ENCODE measurements around the gene HEBP2. TPM values are rescaled to one million over a fixed set of nuclear protein-coding genes. Genes with fewer than 3 reads are reported as not detected.
A peak's percentile ranks its signal among the peaks of the same experiment; 100 is the strongest.

HEBP2 gene
- total RNA-seq, 4 donors from 2014 or later = 8.5 to 80.7 (median 35.1) TPM

DNA sequence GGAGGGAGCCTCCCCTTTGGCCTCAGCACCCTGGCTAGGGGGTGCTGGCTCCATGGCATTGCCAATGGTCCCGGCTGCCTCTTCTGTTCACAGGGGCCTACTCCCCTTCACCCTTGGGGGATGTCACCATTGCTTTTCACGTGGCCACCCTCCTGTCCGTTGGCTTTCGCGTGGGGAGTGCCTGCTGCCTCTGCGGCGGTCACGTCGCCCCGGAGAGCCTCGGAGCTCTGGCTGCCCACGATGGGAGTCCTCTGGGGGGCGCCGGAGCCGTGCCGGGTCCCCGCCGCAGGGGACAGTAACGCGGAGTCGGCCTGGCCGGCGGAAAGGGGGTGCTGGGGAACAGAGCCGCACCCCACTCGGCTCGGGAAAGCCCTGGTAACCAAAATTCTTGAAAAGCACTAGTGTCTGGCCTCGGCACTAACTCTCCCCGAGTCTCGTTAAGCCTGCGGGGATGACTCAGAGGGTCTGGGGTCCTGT lies 661 bp upstream of the HEBP2 start:
- intact Hi-C loops (cut with DNase I; ENCODE audit: low total_unique reads) = no loop called here
- Histone ChIP-seq H3K27ac (peak overlapping the region; percentile 97 to 98), H3K9me3 (no peaks in the 10 kb centered on the region), H3K4me3 (peak overlapping the region; percentile 71 to 84), H3K27me3 (no peaks in the 10 kb centered on the region), H3K36me3 (no peaks in the 10 kb centered on the region), H3K4me1 (no peaks in the 10 kb centered on the region)
- TF ChIP-seq, protein P1, sequence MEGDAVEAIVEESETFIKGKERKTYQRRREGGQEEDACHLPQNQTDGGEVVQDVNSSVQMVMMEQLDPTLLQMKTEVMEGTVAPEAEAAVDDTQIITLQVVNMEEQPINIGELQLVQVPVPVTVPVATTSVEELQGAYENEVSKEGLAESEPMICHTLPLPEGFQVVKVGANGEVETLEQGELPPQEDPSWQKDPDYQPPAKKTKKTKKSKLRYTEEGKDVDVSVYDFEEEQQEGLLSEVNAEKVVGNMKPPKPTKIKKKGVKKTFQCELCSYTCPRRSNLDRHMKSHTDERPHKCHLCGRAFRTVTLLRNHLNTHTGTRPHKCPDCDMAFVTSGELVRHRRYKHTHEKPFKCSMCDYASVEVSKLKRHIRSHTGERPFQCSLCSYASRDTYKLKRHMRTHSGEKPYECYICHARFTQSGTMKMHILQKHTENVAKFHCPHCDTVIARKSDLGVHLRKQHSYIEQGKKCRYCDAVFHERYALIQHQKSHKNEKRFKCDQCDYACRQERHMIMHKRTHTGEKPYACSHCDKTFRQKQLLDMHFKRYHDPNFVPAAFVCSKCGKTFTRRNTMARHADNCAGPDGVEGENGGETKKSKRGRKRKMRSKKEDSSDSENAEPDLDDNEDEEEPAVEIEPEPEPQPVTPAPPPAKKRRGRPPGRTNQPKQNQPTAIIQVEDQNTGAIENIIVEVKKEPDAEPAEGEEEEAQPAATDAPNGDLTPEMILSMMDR (IDR thresholded peaks at IDR 0.05) = peak in 2 of 4 experiments; percentile 11 to 31
- no peak for TF ChIP-seq POLR2A (IDR thresholded peaks at IDR 0.05)
- DNase-seq = peak; percentile 30 to 42

DNA sequence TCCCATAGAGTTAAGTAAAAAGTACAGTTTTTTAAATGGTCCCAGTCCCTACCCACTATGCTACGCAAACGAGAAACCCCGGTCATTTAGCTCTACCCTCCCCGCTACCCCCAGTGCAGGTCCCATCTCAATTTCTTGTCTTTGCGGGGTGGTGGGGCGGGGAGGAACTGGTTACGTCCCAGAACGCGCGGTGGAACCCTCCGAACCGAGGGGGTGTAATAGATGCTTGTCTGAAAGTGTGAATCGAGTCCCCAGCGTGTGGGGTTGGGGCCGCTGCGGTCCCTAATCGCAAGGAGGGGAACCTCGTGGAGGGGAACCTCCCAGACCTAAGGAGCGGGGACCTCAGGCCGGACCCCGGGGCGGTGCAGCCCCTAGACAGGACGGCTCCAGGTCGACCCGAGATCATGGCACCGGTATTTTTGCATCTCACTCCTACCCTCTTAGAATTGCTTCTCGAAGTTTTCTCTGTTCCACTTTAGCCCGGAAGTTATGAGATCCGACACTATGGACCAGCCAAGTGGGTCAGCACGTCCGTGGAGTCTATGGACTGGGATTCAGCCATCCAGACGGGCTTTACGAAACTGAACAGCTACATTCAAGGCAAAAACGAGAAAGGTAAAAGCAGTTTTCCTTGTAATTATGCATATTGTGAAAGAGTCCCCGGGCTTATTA lies 779 bp downstream of the HEBP2 start:
- no peaks in the 10 kb centered on the region for H3K9me3 ChIP-seq
- peak overlapping the region; percentile 71 to 84 for H3K4me3 ChIP-seq
- H3K27me3 ChIP-seq = no peaks in the 10 kb centered on the region
- intact Hi-C loops (cut with DNase I; ENCODE audit: low total_unique reads) = no loop called here
- H3K27ac ChIP-seq = peak overlapping the region; percentile 97 to 98
- H3K4me1 ChIP-seq = no peaks in the 10 kb centered on the region
- peak; percentile 28 for DNase-seq
- no peak for TF ChIP-seq POLR2A (IDR thresholded peaks at IDR 0.05)
- TF ChIP-seq, protein P1 (IDR thresholded peaks at IDR 0.05) = no peak
- H3K36me3 ChIP-seq = no peaks in the 10 kb centered on the region

DNA sequence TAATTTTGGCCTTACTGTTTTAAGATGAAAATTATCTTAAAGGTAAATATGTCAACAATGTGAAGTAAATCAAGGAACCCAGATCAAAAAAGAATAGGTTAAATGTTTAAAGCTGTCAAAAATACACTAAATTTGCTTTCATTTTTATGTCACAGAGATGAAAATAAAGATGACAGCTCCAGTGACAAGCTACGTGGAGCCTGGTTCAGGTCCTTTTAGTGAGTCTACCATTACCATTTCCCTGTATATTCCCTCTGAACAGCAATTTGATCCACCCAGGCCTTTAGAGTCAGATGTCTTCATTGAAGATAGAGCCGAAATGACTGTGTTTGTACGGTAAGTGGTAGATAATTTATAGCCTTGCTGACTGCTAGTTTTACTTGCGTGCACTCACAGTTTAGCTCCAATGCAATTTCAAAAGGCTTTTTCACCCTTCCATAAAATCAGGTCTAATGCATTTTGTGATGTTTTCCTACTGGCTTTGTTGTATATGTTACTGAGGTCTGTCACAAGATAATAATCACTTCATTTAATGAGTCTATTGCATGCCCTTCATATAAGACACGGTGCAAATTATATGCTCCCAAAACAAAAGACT lies 1.9 kb downstream of the HEBP2 start:
- H3K4me3 ChIP-seq = no peak overlapping the region

DNA sequence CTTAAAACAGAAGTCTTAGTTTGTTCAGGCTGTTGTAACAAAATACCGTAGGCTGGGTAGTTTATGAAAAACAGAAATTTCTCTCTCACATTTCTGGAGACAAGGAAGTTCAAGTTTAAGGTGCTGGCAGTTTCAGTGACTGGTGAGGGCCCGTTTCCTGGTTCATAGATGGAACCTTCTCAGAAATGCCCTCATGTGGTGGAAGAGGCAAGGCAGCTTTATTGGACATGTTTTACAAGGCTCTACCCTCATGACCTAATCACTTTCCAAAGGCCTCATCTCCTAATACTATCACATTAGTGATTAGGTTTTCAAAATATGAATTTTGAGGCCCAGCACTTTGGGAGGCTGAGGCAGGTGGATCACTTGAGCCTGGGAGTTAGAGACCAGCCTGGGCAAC lies 2.4 kb downstream of the HEBP2 start:
- no peak overlapping the region for H3K27ac ChIP-seq
- H3K36me3 ChIP-seq = no peaks in the 10 kb centered on the region
- no peaks in the 10 kb centered on the region for H3K27me3 ChIP-seq
- TF ChIP-seq POLR2A (IDR thresholded peaks at IDR 0.05) = no peak
- TF ChIP-seq, protein P1 (IDR thresholded peaks at IDR 0.05) = no peak
- DNase-seq = no peak
- intact Hi-C loops (cut with DNase I; ENCODE audit: low total_unique reads) = no loop called here
- H3K9me3 ChIP-seq = no peaks in the 10 kb centered on the region
- H3K4me1 ChIP-seq = no peaks in the 10 kb centered on the region
- H3K4me3 ChIP-seq = no peak overlapping the region

More for the DNA sequence above, 1.9 kb downstream of the HEBP2 start:
- intact Hi-C loops (cut with DNase I; ENCODE audit: low total_unique reads) = no loop called here
- Histone ChIP-seq H3K27ac (peak overlapping the region in 1 of 2 donors; percentile 97), H3K9me3 (no peaks in the 10 kb centered on the region), H3K27me3 (no peaks in the 10 kb centered on the region), H3K4me1 (no peaks in the 10 kb centered on the region), H3K36me3 (no peaks in the 10 kb centered on the region)
- DNase-seq = no peak
- TF ChIP-seq POLR2A (IDR thresholded peaks at IDR 0.05) = no peak

DNA sequence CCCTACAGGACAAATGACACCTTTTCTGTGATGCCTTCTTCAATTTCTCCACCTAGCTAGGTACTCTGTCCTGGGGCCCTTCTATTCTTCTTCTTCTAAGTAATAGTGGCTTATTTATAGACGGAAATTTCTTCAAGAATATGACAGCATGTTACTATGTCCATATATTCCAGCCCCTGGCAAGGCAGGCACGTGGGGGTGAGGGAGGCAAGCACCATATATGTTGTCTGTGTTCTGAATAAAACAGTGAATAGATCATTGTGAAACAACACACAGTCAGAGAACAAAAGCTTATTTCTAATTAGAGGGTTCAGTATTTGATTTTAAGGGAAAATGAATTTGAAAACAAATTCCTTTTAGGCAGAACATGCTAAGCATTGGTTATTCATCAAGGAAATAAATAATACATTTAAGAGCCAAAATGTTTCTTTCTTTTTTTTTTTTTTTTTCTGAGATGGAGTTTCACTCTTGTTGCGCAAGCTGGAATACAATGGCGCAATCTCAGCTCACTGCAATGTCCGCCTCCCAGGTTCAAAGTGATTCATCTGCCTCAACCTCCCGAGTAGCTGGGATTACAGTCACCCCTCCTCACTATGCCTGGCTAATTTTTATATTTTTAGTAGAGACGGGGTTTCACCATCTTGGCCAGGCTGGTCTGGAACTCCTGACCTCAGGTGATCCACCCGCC lies 6.2 kb downstream of the HEBP2 start:
- DNase-seq = peak; percentile 46 to 61
- intact Hi-C loops (cut with DNase I; ENCODE audit: low total_unique reads) = no loop called here
- peak overlapping the region in 1 of 2 donors; percentile 15 for H3K27ac ChIP-seq
- H3K4me1 ChIP-seq = no peaks in the 10 kb centered on the region
- H3K36me3 ChIP-seq = no peaks in the 10 kb centered on the region
- TF ChIP-seq, protein P1 (IDR thresholded peaks at IDR 0.05) = no peak
- no peak for TF ChIP-seq POLR2A (IDR thresholded peaks at IDR 0.05)
- H3K4me3 ChIP-seq = no peak overlapping the region
- no peaks in the 10 kb centered on the region for H3K27me3 ChIP-seq
- no peaks in the 10 kb centered on the region for H3K9me3 ChIP-seq
